ENCODE results near the gene CCDC92. TPM values are rescaled to one million over a fixed set of nuclear protein-coding genes. Genes with fewer than 3 reads are reported as not detected.

CCDC92 gene
- total and polyA plus RNA-seq, 2 of the 8 experiments (the other 6 are each of a cell fraction or from before 2014, with no cell fraction given) = 0.43 to 0.51 TPM

GRCh38 chr12:123967121-123967586, 5.5 kb downstream of the CCDC92 start:
- H4K8ac ChIP-seq (ENCODE audit: extremely low read depth, insufficient read depth, low read length) = no peak overlapping the region
- 77% methylated on average over 8 of the region's 8 CpGs; no CpG with 5 or more reads in 1 of the 2 experiments for WGBS, 2 experiments (ENCODE audit: extremely low coverage in 1 of 2, insufficient coverage in 1 of 2, insufficient read length in 1 of 2, insufficient replicate concordance in 2 of 2, low coverage in 1 of 2, low lambda C conversion rate in 2 of 2, missing lambda C conversion rate in 1 of 2)
- no peak overlapping the region for H3K4ac ChIP-seq (replicated peaks; ENCODE audit: insufficient read length, low read depth, low read length)
- H4K20me1 ChIP-seq (replicated peaks in 1 of 2; ENCODE audit: control insufficient read depth in 1 of 2, insufficient read depth in 2 of 2, low read length in 2 of 2) = peaks cover 2 to 27% of the 10 kb centered on the region in 2 experiments
- ChIA-PET CTCF (ENCODE audit: partially characterized antibody) (no interaction called here), POLR2A (ENCODE audit: partially characterized antibody) (no interaction called here)
- no peak overlapping the region for H4K91ac ChIP-seq (replicated peaks; ENCODE audit: insufficient read length, low read length)
- no peak overlapping the region for H2BK12ac ChIP-seq (ENCODE audit: low read depth, low read length)
- no peak overlapping the region for H3K14ac ChIP-seq (ENCODE audit: insufficient read length)
- no peak overlapping the region for H3K27ac ChIP-seq (ENCODE audit: low read depth, low read length)
- peaks cover 0 to 4% (median 3%) of the 10 kb centered on the region in 4 experiments; a peak in 3 of 7 replicates for H3K4me1 ChIP-seq (replicated peaks in 1 of 4; ENCODE audit: control insufficient read depth in 3 of 4, insufficient read depth in 4 of 4, low read length in 3 of 4)
- DNase-seq (ENCODE audit: low read depth in 1 of 2, low spot score in 2 of 2) = no peak
- H3K18ac ChIP-seq (ENCODE audit: extremely low read depth, low read length) = no peak overlapping the region
- H3K23me2 ChIP-seq (ENCODE audit: low read depth, low read length) = no peaks in the 10 kb centered on the region; the same call in 1 of the 2 replicates
- H2AFZ ChIP-seq (ENCODE audit: low read length) = no peak overlapping the region
- H3K4me3 ChIP-seq (ENCODE audit: extremely low read depth in 1 of 4, insufficient read depth in 2 of 4, low read depth in 3 of 4, low read length in 4 of 4) = no peak overlapping the region
- H3K9me3 ChIP-seq (ENCODE audit: insufficient read depth in 2 of 2, low read depth in 1 of 2, low read length in 1 of 2) = no peaks in the 10 kb centered on the region
- H4K5ac ChIP-seq (ENCODE audit: insufficient read length, low read depth, low read length) = no peak overlapping the region
- H3K79me1 ChIP-seq (ENCODE audit: low read depth, low read length) = no peaks in the 10 kb centered on the region
- H2BK15ac ChIP-seq (ENCODE audit: low read length) = no peak overlapping the region
- H3K23ac ChIP-seq (ENCODE audit: insufficient read length) = no peak overlapping the region
- TF ChIP-seq FOSL1 (IDR thresholded peaks at IDR 0.05; ENCODE audit: insufficient read depth, low read depth, low read length) = no peak
- TF ChIP-seq EZH2 (IDR thresholded peaks at IDR 0.05; ENCODE audit: low read depth, low read length, severe bottlenecking) = peak; percentile 26
- TF ChIP-seq BCL11A (IDR thresholded peaks at IDR 0.05; ENCODE audit: low read depth in 2 of 2, low read length in 2 of 2) = no peak
- TF ChIP-seq NRF1 (IDR thresholded peaks at IDR 0.05; ENCODE audit: low read depth, low read length) = no peak
- TF ChIP-seq KDM5A (IDR thresholded peaks at IDR 0.05; ENCODE audit: low read length) = no peak
- TF ChIP-seq SP2 (IDR thresholded peaks at IDR 0.05; ENCODE audit: low read length) = no peak
- no peak for TF ChIP-seq PHF8 (conservative IDR thresholded peaks at IDR 0.05; ENCODE audit: low read depth, low read length)
- TF ChIP-seq SUZ12 (IDR thresholded peaks at IDR 0.05; ENCODE audit: low read length) = peak; percentile 35; the same call in 1 of the 2 replicates
- FAIRE-seq = no peak
- H2AK5ac ChIP-seq (ENCODE audit: low read depth, low read length) = no peak overlapping the region
- H3K27me3 ChIP-seq (replicated peaks in 1 of 4; ENCODE audit: control insufficient read depth in 3 of 4, extremely low read depth in 1 of 4, insufficient read depth in 3 of 4, low read length in 3 of 4) = peaks cover 67 to 94% (median 82%) of the 10 kb centered on the region in 4 experiments
- H3K9ac ChIP-seq (replicated peaks in 1 of 4; ENCODE audit: extremely low read depth in 1 of 4, low read depth in 3 of 4, low read length in 3 of 4) = no peak overlapping the region
- H3K36me3 ChIP-seq (ENCODE audit: control insufficient read depth in 2 of 4, insufficient read depth in 4 of 4, low read length in 3 of 4) = peaks cover 0 to 4% (median 0%) of the 10 kb centered on the region in 4 experiments; a peak in 1 of 8 replicates
- no peak overlapping the region for H2BK20ac ChIP-seq (ENCODE audit: low read length)
- no peak overlapping the region for H2BK5ac ChIP-seq (ENCODE audit: low read depth, low read length)
- no peaks in the 10 kb centered on the region for H3K79me2 ChIP-seq (ENCODE audit: control insufficient read depth in 1 of 2, insufficient read depth in 2 of 2, low read length in 2 of 2)
- no peak overlapping the region for H2BK120ac ChIP-seq (replicated peaks; ENCODE audit: low read depth, low read length)
- no peak overlapping the region for H3K4me2 ChIP-seq (ENCODE audit: insufficient read depth in 1 of 2, low read depth in 2 of 2, low read length in 2 of 2)
- no peak overlapping the region for H3K56ac ChIP-seq (replicated peaks; ENCODE audit: insufficient read length, low read depth, low read length)
